Right lobe of liver (tissue), 4 donors: ENCODE measurements around the gene LIMS1.
A peak's percentile ranks its signal among the peaks of the same experiment; 100 is the strongest.
"Not testable (repeated sequence)": the region's sequence is repeated elsewhere in the genome, so short reads cannot be mapped to it uniquely, and the experiment has no call there.

Experiments
- CTCF ChIP-seq, 4 donors: fragments of 200-600 bp in 3 of 4; fragments of 450-650 bp in 1 of 4; IDR thresholded peaks; one replicate each; pipeline versions ENCODE4 v1.5.1 to v1.8.0; 2016 to 2022; ENCODE audit warnings: antibody characterized with exemption in 4 of 4, mild to moderate bottlenecking in 2 of 4
- POLR2A ChIP-seq: fragments of 450-650 bp; IDR thresholded peaks from one replicate; pipeline ENCODE4 v1.6.1; 2017; ENCODE audit warnings: antibody characterized with exemption, mild to moderate bottlenecking
- donor health status: DM: no; HTN: no; CAD: no.
- donor health status: DM: no; HTN: no; CAD: no.
- donor health status: DM: no; HTN: yes; CAD: no.

GRCh38 chr2:108597105-108597744 lies 63.0 kb downstream of the LIMS1 start:
- not testable (repeated sequence) for TF ChIP-seq POLR2A
- TF ChIP-seq CTCF (IDR thresholded peaks at IDR 0.05): peak; percentile 18 to 28 (median 24)
